ENCODE data around the gene ASPSCR1. TPM values are rescaled to one million over a fixed set of nuclear protein-coding genes. Genes with fewer than 3 reads are reported as not detected.
A peak's percentile ranks its signal among the peaks of the same experiment; 100 is the strongest.

The ASPSCR1 gene
- total RNA-seq, 2 donors from 2014 or later: 16.9 to 24.4 TPM

- intact Hi-C loops (cut with DNase I): no loop called here
- ATAC-seq (no peak), DNase-seq (no peak)
Observed at GRCh38 chr17:82004517-82005455, 27.4 kb downstream of the ASPSCR1 start.

GRCh38 chr17:82005701-82006348 lies 28.4 kb downstream of the ASPSCR1 start:
- no peak for ATAC-seq
- DNase-seq: no peak
- intact Hi-C loops (cut with DNase I): no loop called here

- ATAC-seq (peak in 1 of 2 donors; percentile 24), DNase-seq (peak; percentile 54)
- intact Hi-C loops (cut with DNase I): no loop called here
Observed at GRCh38 chr17:82006468-82007227, 29.2 kb downstream of the ASPSCR1 start.

GRCh38 chr17:82007228-82007494 lies 29.7 kb downstream of the ASPSCR1 start:
- DNase-seq (no peak), ATAC-seq (no peak)
- intact Hi-C loops (cut with DNase I): no loop called here

GRCh38 chr17:82007495-82008257 lies 30.2 kb downstream of the ASPSCR1 start:
- ATAC-seq: no peak
- no peak for DNase-seq
- intact Hi-C loops (cut with DNase I): no loop called here

GRCh38 chr17:82008258-82008940 lies 31.0 kb downstream of the ASPSCR1 start:
- intact Hi-C loops (cut with DNase I): no loop called here
- DNase-seq (no peak), ATAC-seq (no peak)

GRCh38 chr17:82008941-82009405 lies 31.5 kb downstream of the ASPSCR1 start:
- DNase-seq: no peak
- ATAC-seq: no peak
- intact Hi-C loops (cut with DNase I): no loop called here

- ATAC-seq (no peak), DNase-seq (no peak)
- intact Hi-C loops (cut with DNase I): no loop called here
Observed at GRCh38 chr17:82009413-82009812, 32.0 kb downstream of the ASPSCR1 start.

- DNase-seq (no peak), ATAC-seq (no peak)
- intact Hi-C loops (cut with DNase I): loop anchor here in 1 of 2 donors (5.0 kb wide), 1 partner anchor 54 kb away; no protein-coding TSS in a partner anchor
Observed at GRCh38 chr17:82010575-82011525, 33.4 kb downstream of the ASPSCR1 start.

- intact Hi-C loops (cut with DNase I): loop anchor here in 1 of 2 donors (5.0 kb wide), 1 partner anchor 54 kb away; no protein-coding TSS in a partner anchor
- ATAC-seq (no peak), DNase-seq (no peak)
Observed at GRCh38 chr17:82011617-82012187, 34.3 kb downstream of the ASPSCR1 start.

GRCh38 chr17:82012261-82012639 lies 34.8 kb downstream of the ASPSCR1 start:
- intact Hi-C loops (cut with DNase I): loop anchor here in 1 of 2 donors (5.0 kb wide), 1 partner anchor 55 kb away; no protein-coding TSS in a partner anchor
- no peak for DNase-seq
- no peak for ATAC-seq

- intact Hi-C loops (cut with DNase I): loop anchor here in 1 of 2 donors (5.0 kb wide), 1 partner anchor 55 kb away; no protein-coding TSS in a partner anchor
- no peak for DNase-seq
- peak in 1 of 2 donors; percentile 6 for ATAC-seq
Observed at GRCh38 chr17:82012640-82013295, 35.3 kb downstream of the ASPSCR1 start.

GRCh38 chr17:82013341-82013740 lies 35.9 kb downstream of the ASPSCR1 start:
- DNase-seq (no peak), ATAC-seq (peak; percentile 16 to 44)
- intact Hi-C loops (cut with DNase I): loop anchor here in 1 of 2 donors (5.0 kb wide), 1 partner anchor 56 kb away; no protein-coding TSS in a partner anchor

- DNase-seq: no peak
- peak; percentile 8 to 44 for ATAC-seq
- intact Hi-C loops (cut with DNase I): loop anchor here in 1 of 2 donors (5.0 kb wide), 1 partner anchor 57 kb away; no protein-coding TSS in a partner anchor
Observed at GRCh38 chr17:82013772-82014321, 36.4 kb downstream of the ASPSCR1 start.

GRCh38 chr17:82014432-82014831 lies 37.0 kb downstream of the ASPSCR1 start:
- no peak for ATAC-seq
- intact Hi-C loops (cut with DNase I): loop anchor here in 1 of 2 donors (5.0 kb wide), 1 partner anchor 57 kb away; no protein-coding TSS in a partner anchor
- DNase-seq: no peak

GRCh38 chr17:82014971-82015310 lies 37.5 kb downstream of the ASPSCR1 start:
- DNase-seq (no peak), ATAC-seq (no peak)
- intact Hi-C loops (cut with DNase I): loop anchor here in 1 of 2 donors (5.0 kb wide), 1 partner anchor 58 kb away; no protein-coding TSS in a partner anchor
